Measurements from ENCODE around the gene HBD.

The HBD gene

GRCh38 chr11:5229796-5230195 is 4.5 kb downstream of the HBD start:
- no peaks in the 10 kb centered on the region for H3K79me2 ChIP-seq (ENCODE audit: insufficient read depth, low read length)

GRCh38 chr11:5229356-5229755 is 4.9 kb downstream of the HBD start:
- H3K27ac ChIP-seq (ENCODE audit: low read depth, low read length) = no peak overlapping the region
- no peak overlapping the region for H3K9ac ChIP-seq (ENCODE audit: low read length)
- no peak overlapping the region for H3K4me3 ChIP-seq (ENCODE audit: insufficient read depth, low read length, poor library complexity, severe bottlenecking)

More at GRCh38 chr11:5229796-5230195, 4.5 kb downstream of the HBD start:
- Histone ChIP-seq H3F3A (ENCODE audit: insufficient read depth) (no peaks in the 10 kb centered on the region), H3K27me3 (ENCODE audit: low read length) (no peaks in the 10 kb centered on the region), H3K9me3 (ENCODE audit: insufficient read depth, low read length) (no peaks in the 10 kb centered on the region), H3K4me2 (ENCODE audit: low read depth, low read length, poor library complexity, severe bottlenecking) (no peak overlapping the region), H3K4me3 (ENCODE audit: insufficient read depth, low read length, poor library complexity, severe bottlenecking) (no peak overlapping the region), H4K20me1 (ENCODE audit: low read depth, low read length) (no peaks in the 10 kb centered on the region), H3K9ac (ENCODE audit: low read length) (no peak overlapping the region), H3K27ac (ENCODE audit: low read depth, low read length) (no peak overlapping the region), H3K9me2 (replicated peaks; ENCODE audit: insufficient read depth, low read length) (no peaks in the 10 kb centered on the region), H2AFZ (ENCODE audit: low read depth, low read length, severe bottlenecking) (no peak overlapping the region), H3K36me3 (ENCODE audit: low read length) (no peaks in the 10 kb centered on the region)
- no peak for TF ChIP-seq CTCF (IDR thresholded peaks at IDR 0.05; ENCODE audit: insufficient read depth, low read length, poor library complexity, severe bottlenecking)
- no peak for TF ChIP-seq EZH2phosphoT487 (conservative IDR thresholded peaks at IDR 0.05; ENCODE audit: low read length)

GRCh38 chr11:5228124-5228523 is 6.2 kb downstream of the HBD start:
- H3F3A ChIP-seq (ENCODE audit: insufficient read depth) = no peaks in the 10 kb centered on the region
- H2AFZ ChIP-seq (ENCODE audit: low read depth, low read length, severe bottlenecking) = no peak overlapping the region
- H3K27ac ChIP-seq (ENCODE audit: low read depth, low read length) = no peak overlapping the region
- H3K9ac ChIP-seq (ENCODE audit: low read length) = no peak overlapping the region
- no peaks in the 10 kb centered on the region for H3K79me2 ChIP-seq (ENCODE audit: insufficient read depth, low read length)
- H3K9me2 ChIP-seq (replicated peaks; ENCODE audit: insufficient read depth, low read length) = no peaks in the 10 kb centered on the region
- TF ChIP-seq EZH2phosphoT487 (conservative IDR thresholded peaks at IDR 0.05; ENCODE audit: low read length) (no peak), CTCF (IDR thresholded peaks at IDR 0.05; ENCODE audit: insufficient read depth, low read length, poor library complexity, severe bottlenecking) (no peak)
- H3K4me2 ChIP-seq (ENCODE audit: low read depth, low read length, poor library complexity, severe bottlenecking) = no peak overlapping the region
- H3K4me3 ChIP-seq (ENCODE audit: insufficient read depth, low read length, poor library complexity, severe bottlenecking) = no peak overlapping the region
- H4K20me1 ChIP-seq (ENCODE audit: low read depth, low read length) = no peaks in the 10 kb centered on the region
- H3K27me3 ChIP-seq (ENCODE audit: low read length) = no peaks in the 10 kb centered on the region
- no peaks in the 10 kb centered on the region for H3K9me3 ChIP-seq (ENCODE audit: insufficient read depth, low read length)
- no peaks in the 10 kb centered on the region for H3K36me3 ChIP-seq (ENCODE audit: low read length)

More at GRCh38 chr11:5229356-5229755, 4.9 kb downstream of the HBD start:
- Histone ChIP-seq H3F3A (ENCODE audit: insufficient read depth) (no peaks in the 10 kb centered on the region), H3K9me2 (replicated peaks; ENCODE audit: insufficient read depth, low read length) (no peaks in the 10 kb centered on the region), H3K27me3 (ENCODE audit: low read length) (no peaks in the 10 kb centered on the region), H4K20me1 (ENCODE audit: low read depth, low read length) (no peaks in the 10 kb centered on the region), H3K4me2 (ENCODE audit: low read depth, low read length, poor library complexity, severe bottlenecking) (no peak overlapping the region), H3K36me3 (ENCODE audit: low read length) (no peaks in the 10 kb centered on the region), H2AFZ (ENCODE audit: low read depth, low read length, severe bottlenecking) (no peak overlapping the region), H3K9me3 (ENCODE audit: insufficient read depth, low read length) (no peaks in the 10 kb centered on the region), H3K79me2 (ENCODE audit: insufficient read depth, low read length) (no peaks in the 10 kb centered on the region)
- no peak for TF ChIP-seq CTCF (IDR thresholded peaks at IDR 0.05; ENCODE audit: insufficient read depth, low read length, poor library complexity, severe bottlenecking)
- TF ChIP-seq EZH2phosphoT487 (conservative IDR thresholded peaks at IDR 0.05; ENCODE audit: low read length) = no peak

Data from SU-DHL-6 (cell line).